PFSK-1 (cell line): ENCODE results near the gene KRTAP21-2.

Source experiments
- FOXP2 ChIP-seq: optimal IDR thresholded peaks from 2 replicates; pipeline ENCODE3; 2011; ENCODE audit warnings: borderline replicate concordance, control low read depth, inconsistent platforms; ENCODE audit not compliant: insufficient read depth; ENCODE audit errors: extremely low read length, extremely low read depth
- POLR2AphosphoS5 ChIP-seq: IDR thresholded peaks from 2 replicates; pipeline ENCODE4 v1.6.1; 2012; ENCODE audit warnings: low read depth, mild to moderate bottlenecking, control low read depth, low read length, moderate library complexity
- REST ChIP-seq, 2 experiments: IDR thresholded peaks; 2 replicates each; pipeline versions ENCODE4 v1.6.1 to v1.8.0; 2011 to 2012; ENCODE audit warnings: low read depth in 2 of 2, low read length in 2 of 2, control low read depth in 1 of 2, inconsistent platforms in 1 of 2, mild to moderate bottlenecking in 1 of 2, moderate library complexity in 1 of 2; ENCODE audit not compliant: insufficient read depth in 1 of 2
- SIN3A ChIP-seq: IDR thresholded peaks from 2 replicates; pipeline ENCODE4 v1.6.1; 2012; ENCODE audit warnings: mild to moderate bottlenecking, low read length, moderate library complexity, borderline replicate concordance; ENCODE audit not compliant: insufficient read depth
- TAF1 ChIP-seq: IDR thresholded peaks from 2 replicates; pipeline ENCODE4 v1.6.1; 2012; ENCODE audit warnings: low read length, control low read depth, borderline replicate concordance; ENCODE audit not compliant: insufficient read depth

Gene KRTAP21-2

DNA sequence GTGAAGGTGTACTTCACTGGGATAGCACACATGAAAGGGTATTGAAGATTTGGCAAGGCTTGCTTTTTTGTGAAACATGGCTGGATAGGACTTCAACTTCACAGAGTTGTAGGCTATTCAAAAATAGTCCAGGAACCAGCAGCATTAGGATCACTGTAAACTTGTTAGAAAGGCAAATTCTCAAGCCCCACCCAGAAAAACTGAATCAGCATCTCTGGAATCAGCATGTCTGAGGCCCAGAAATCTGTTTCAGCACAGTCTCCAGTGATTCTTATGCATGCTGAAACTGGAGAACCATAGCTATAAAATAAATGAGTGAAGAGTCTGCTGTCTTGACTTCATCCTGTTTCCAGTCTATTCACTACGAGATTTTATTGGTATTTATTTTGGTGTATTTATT lies 20.3 kb downstream of the KRTAP21-2 start:
- TF ChIP-seq POLR2AphosphoS5: no peak
- TF ChIP-seq FOXP2: no peak
- TF ChIP-seq REST (IDR thresholded peaks at IDR 0.05; ENCODE audit: insufficient read depth in 1 of 2, low read depth in 2 of 2, low read length in 2 of 2): no peak
- TF ChIP-seq TAF1: no peak
- no peak for TF ChIP-seq SIN3A

GRCh38 chr21:30719401-30719800 lies 27.7 kb downstream of the KRTAP21-2 start:
- TF ChIP-seq SIN3A (no peak), POLR2AphosphoS5 (no peak), FOXP2 (no peak), TAF1 (no peak), REST (IDR thresholded peaks at IDR 0.05; ENCODE audit: insufficient read depth in 1 of 2, low read depth in 2 of 2, low read length in 2 of 2) (no peak)

- TF ChIP-seq REST (IDR thresholded peaks at IDR 0.05; ENCODE audit: insufficient read depth in 1 of 2, low read depth in 2 of 2, low read length in 2 of 2): no peak
- no peak for TF ChIP-seq FOXP2
- TF ChIP-seq POLR2AphosphoS5: no peak
- TF ChIP-seq TAF1: no peak
- TF ChIP-seq SIN3A: no peak
Measured at GRCh38 chr21:30718239-30718909, 28.7 kb downstream of the KRTAP21-2 start, which contains the start of gene KRTAP21-3. KRTAP21-3 (minus strand) TSS chr21:30718777; CDS start chr21:30718759, 18 bp downstream.

DNA sequence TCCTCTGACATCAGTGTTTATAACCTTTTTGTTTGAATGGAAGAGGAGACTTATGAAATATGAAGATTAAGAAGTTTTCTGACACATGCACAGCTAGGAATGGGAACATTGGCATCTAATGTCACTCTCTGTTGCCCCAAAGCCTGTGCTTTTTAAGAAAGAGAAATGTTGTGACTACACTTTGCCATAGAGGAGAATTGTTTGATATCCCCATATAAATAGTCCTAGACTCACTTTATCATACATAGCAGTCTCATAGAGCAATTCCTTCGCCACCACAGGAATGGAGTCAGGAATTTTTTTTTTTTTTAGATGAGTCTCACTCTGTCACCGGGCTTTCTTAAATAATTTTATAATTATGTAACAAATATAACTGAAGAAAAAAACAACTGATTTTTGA lies 30.0 kb downstream of the KRTAP21-2 start:
- TF ChIP-seq POLR2AphosphoS5 (no peak), TAF1 (no peak), FOXP2 (no peak), SIN3A (no peak), REST (IDR thresholded peaks at IDR 0.05; ENCODE audit: insufficient read depth in 1 of 2, low read depth in 2 of 2, low read length in 2 of 2) (no peak)
